KOPT-K1 (cell line): ENCODE data around the gene TMEM132A.

Experiments
- H3K27ac ChIP-seq: fragments of 200-600 bp; sonication (generic); 2 replicates; pipeline ENCODE4 v1.5.1; 2016; ENCODE audit warnings: antibody characterized with exemption, mild to moderate bottlenecking, low read depth, low read length; ENCODE audit not compliant: poor library complexity, severe bottlenecking
- H3K36me3 ChIP-seq: fragments of 200-600 bp; sonication (generic); 2 replicates; pipeline ENCODE4 v1.5.1; 2017; ENCODE audit warnings: antibody characterized with exemption, mild to moderate bottlenecking, low read length, moderate library complexity; ENCODE audit not compliant: insufficient read depth
- H3K9me3 ChIP-seq: fragments of 200-600 bp; sonication (generic); 2 replicates; pipeline ENCODE4 v1.5.1; 2017; ENCODE audit warnings: antibody characterized with exemption, low read length, mild to moderate bottlenecking; ENCODE audit not compliant: insufficient read depth, poor library complexity, severe bottlenecking

Gene TMEM132A

DNA sequence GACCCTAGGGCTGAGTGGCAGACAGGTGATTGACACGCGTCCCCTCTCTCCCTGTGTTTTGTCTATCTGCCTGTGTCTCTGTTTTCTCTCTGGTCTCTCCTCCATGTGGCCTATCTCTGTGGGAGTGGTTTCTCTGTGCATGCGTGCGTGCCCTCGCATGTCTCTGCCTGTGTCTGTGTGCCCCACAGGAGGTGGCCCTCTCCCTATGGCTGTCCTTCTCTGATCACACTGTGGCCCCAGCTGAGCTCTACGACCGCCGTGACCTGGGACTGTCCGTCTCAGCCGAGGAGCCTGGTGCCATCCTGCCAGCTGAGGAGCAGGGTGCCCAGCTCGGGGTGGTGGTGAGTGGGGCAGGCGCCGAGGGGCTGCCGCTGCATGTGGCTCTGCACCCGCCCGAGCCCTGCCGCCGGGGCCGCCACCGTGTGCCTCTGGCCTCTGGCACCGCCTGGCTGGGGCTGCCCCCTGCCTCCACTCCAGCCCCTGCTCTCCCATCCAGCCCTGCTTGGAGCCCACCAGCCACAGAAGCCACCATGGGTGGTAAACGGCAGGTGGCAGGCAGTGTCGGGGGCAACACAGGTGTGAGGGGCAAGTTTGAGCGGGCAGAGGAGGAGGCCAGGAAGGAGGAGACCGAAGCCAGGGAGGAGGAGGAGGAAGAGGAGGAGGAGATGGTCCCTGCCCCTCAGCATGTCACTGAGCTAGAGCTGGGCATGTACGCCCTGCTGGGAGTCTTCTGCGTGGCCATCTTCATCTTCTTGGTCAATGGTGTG lies 11.6 kb downstream of the TMEM132A start:
- H3K27ac ChIP-seq = no peak overlapping the region
- no peaks in the 10 kb centered on the region for H3K9me3 ChIP-seq
- no peaks in the 10 kb centered on the region for H3K36me3 ChIP-seq

DNA sequence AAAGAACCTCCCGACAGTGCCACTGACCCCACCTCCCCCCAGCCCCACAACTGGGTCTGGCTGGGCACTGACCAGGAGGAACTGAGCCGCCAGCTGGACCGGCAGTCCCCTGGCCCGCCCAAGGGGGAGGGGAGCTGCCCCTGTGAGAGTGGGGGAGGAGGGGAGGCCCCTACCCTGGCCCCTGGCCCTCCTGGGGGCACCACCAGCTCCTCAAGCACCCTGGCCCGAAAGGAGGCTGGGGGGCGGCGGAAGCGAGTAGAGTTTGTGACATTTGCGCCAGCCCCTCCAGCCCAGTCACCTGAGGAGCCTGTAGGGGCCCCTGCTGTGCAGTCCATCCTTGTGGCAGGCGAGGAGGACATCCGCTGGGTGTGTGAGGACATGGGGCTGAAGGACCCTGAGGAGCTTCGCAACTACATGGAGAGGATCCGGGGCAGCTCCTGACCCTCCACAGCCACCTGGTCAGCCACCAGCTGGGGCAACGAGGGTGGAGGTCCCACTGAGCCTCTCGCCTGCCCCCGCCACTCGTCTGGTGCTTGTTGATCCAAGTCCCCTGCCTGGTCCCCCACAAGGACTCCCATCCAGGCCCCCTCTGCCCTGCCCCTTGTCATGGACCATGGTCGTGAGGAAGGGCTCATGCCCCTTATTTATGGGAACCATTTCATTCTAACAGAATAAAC lies 12.3 kb downstream of the TMEM132A start:
- no peaks in the 10 kb centered on the region for H3K9me3 ChIP-seq
- no peak overlapping the region for H3K27ac ChIP-seq
- no peaks in the 10 kb centered on the region for H3K36me3 ChIP-seq

DNA sequence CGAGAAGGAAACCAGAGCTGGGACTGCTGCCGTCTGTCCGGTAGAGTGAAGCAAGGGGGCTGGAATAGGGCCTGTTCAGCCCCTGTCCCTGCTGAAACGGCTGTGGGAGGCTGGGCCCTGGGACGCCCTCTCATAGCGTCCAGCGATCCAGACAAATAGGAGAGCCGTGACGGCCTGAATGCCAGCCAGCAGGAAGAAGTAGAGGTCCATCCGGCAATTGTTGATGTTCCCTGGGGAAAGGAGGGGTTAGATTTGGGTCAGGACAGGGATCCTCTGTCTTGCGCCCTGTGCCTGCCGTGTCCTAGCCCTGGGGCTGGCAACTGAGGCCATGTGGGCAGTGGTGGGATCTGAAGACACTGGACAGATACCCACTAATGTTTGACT lies 12.9 kb downstream of the TMEM132A start:
- H3K9me3 ChIP-seq = no peaks in the 10 kb centered on the region
- H3K36me3 ChIP-seq = no peaks in the 10 kb centered on the region
- H3K27ac ChIP-seq = no peak overlapping the region

DNA sequence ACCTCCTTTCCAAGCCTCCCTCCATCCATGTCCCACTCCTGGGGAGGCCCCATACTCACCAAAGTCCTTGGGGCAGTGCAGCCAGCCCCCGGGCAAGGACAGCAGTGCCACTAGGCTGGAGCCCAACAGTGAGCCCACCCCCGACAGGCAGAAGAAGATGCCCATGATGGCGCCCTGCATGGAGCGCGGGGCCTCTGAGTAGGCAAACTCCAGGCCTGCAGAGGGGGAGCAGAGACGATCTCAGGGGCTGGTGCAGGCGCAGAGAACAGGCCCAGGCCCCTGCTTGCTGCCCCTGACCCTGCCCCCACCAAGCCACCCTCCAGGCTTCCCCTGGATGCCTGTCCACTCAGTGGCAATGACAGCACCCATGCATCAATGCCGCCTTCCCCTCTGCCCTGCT lies 13.6 kb downstream of the TMEM132A start:
- no peak overlapping the region for H3K27ac ChIP-seq
- H3K36me3 ChIP-seq = no peaks in the 10 kb centered on the region
- no peaks in the 10 kb centered on the region for H3K9me3 ChIP-seq

DNA sequence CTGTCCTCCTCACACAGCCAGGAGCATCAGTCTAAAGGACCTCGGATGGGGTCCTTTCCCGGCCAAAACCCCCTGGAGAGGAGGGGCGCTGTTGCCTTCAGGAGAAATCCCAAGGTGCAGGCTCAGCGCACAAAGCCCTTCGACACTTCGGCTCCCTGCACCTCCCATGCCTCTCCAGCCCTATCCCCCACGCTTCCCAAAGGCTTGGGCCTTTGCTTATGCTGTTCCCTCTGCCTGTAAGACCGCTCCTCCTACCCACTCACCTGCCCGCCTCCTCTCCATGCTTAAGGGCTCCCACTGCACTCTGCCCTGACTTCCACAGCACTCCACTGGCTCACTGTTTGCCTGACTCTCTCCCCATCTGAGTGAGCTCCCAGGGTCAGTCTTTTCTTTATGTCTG lies 14.2 kb downstream of the TMEM132A start:
- no peaks in the 10 kb centered on the region for H3K36me3 ChIP-seq
- no peaks in the 10 kb centered on the region for H3K9me3 ChIP-seq
- H3K27ac ChIP-seq = no peak overlapping the region

DNA sequence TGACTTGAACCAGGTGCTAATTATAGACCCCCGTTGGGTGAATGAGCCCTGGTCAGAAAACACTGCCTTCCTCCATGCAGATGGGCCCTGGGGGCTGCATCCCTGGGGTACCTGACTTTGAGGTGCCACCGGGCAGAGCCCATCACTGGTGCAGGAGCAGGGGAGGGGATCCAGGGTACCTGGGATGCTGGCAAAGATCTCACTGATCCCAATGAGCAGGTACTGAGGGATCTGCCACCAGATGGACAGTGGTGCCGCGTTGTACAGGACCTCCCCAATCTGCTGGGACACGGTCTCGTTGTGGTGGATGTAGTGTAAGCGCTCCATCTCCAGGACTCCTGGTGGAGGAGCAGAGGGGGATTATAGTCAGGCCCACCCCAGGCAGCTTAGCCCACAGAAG lies 15.0 kb downstream of the TMEM132A start:
- Histone ChIP-seq H3K36me3 (no peaks in the 10 kb centered on the region), H3K9me3 (no peaks in the 10 kb centered on the region)

DNA sequence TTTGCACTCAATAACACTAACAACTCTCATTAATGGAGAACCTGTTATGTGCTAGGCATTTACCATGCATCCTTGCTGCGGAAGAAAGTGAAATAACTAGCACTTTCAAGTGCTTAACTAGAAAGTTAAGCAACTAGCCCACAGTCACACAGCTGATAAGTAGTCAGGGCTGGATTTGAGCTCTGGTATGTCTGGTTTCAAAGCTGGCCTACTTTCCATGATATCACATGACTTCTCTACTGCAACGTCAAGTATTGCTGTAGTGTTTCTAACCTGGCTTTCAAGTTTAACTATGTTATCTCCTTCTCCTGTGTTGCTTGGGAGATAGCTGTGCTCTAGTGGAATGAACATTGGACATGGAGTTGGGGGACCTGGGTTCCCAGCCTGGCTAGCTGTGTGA lies 15.6 kb downstream of the TMEM132A start:
- no peak overlapping the region for H3K27ac ChIP-seq
- H3K36me3 ChIP-seq = no peaks in the 10 kb centered on the region
- no peaks in the 10 kb centered on the region for H3K9me3 ChIP-seq

More for the DNA sequence above, 15.0 kb downstream of the TMEM132A start:
- H3K27ac ChIP-seq = no peak overlapping the region

DNA sequence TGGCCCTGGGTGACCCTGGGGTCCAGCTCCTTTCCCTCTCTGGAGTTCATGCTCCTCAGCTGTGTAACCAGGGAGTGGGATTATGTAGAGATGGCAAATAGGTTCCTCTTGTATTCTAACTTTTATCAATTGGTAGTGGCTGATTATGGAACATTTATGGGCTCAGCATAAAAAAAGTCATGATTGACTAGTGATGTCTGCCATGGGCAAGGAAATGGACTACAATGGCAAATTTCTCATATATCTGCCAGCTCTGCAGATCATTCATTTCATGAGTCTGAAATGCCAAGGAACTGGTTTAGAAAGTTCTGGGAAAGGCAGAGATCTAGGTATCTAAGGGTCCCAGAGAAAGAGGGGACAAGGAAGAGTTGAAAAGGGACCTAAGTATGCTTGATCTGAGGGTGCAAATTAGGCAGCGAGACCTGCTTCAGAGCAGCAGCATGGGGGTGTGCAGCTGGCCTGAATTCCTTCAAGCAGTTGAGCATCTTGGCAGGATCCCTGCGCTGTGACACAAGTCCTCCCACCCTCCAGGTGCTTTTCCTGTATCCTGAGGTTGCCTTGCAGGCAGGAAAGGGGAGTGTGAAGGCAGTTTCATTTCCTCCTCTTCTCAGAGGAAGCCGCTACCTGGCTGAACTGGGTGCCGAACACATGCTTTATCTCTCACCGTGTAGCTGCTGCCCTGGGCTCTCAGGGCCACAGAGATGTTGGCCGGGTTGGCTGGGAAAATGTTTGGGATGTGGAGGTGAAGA lies 17.3 kb downstream of the TMEM132A start:
- Histone ChIP-seq H3K9me3 (no peaks in the 10 kb centered on the region), H3K27ac (no peak overlapping the region), H3K36me3 (no peaks in the 10 kb centered on the region)

DNA sequence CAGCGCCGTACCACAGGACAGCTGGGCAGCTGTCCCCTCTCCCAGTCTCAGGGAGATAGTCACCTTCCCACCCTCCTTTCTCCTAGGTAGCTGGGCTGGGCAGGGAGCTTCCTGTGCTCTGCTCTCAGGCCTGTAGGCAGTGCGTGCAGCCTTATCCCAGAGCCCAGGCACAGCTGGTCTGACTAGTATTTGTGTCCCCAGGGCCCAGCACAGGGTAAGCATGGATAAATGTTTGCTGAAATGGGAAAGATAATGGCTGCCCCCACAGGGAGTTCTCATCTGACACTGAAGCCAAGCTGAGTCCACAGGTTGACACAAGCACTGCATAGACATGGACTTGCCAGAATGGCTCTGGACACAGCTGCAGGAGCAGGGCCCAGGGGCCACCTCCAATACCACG lies 18.0 kb downstream of the TMEM132A start:
- Histone ChIP-seq H3K27ac (no peak overlapping the region), H3K36me3 (no peaks in the 10 kb centered on the region), H3K9me3 (no peaks in the 10 kb centered on the region)

DNA sequence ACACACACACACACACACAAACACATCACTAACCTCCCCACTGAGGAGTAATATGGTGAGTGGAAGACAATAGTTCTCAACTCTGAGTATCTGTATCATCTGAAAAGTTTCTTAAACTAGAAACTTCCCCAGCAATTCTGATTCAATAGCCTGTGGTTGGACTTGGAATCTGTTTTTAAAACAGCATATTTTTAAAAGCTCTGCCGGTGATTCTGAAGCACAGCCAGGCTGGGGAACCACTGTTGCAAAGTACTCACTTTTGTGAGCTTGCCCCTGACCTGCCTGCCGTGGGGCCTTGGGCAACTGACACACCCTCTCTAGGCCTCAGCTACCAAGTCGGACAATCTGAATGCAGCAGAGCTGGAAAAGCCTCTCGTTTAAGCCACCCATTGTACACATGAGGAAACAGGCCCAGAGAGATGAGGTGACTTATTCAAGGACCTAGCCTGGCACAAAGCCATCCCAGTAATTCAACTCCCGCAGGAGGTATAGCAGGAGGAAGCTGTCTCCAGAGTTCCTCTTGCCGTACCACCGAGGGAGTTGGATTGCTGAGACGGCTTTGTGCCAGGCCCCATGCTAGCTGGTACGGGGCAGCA lies 18.8 kb downstream of the TMEM132A start:
- H3K9me3 ChIP-seq = no peaks in the 10 kb centered on the region
- no peak overlapping the region for H3K27ac ChIP-seq
- no peaks in the 10 kb centered on the region for H3K36me3 ChIP-seq

DNA sequence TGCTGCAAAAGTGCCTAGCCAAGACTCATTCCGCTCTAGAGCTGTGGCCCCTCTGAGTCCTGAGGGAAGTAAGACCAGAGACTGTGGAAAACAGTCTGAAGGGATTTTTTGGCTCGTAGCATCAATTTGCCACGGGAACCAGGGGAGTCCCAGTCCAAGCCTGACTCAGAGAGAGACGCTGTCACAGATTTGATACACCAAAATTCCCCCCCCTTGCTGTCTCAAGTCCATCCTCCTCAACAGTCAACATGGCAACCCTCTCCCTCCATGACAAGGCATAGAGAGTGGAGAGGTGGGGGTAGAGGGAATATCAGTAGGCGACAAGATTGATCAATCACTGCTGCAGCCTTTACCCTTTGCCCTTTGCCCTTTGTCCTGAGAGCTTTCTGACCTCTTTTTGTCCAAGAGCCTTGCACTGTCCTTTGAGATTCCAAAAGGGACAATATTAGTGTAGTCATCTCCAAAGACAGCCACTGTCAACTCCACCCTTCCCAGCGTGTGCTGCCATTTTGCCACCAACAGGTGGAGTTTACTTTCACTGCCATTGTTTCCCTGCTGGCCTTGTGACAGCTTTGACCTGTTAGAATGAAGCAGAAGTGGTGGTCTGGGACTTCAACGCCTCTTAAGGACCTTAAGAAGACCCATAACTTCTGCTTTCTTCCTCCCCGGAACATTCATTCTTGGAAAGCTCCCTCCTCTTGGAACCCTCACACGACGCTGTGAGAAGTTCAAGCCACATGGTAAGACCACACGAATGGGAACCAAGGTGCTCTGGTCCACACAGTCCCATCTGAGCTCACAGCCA lies 20.4 kb downstream of the TMEM132A start:
- Histone ChIP-seq H3K9me3 (no peaks in the 10 kb centered on the region), H3K36me3 (no peaks in the 10 kb centered on the region), H3K27ac (no peak overlapping the region)

DNA sequence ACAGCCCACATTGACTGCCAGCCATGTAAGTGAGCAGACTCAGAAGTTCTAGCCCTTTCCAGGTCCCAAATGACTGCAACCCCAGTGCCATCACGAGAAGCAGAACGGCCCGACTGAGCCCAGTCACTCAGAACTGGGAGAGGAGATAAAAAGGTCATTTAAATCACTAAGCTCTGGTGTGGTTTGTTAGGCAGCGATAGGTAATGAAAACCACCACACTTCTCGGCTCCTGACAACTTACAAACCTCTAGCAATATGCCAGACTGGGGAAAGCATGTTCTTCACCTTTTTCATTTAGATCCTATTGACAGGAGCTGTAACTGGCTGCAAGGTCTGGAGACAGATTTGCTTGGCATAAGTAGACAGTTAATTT lies 21.0 kb downstream of the TMEM132A start:
- H3K9me3 ChIP-seq = no peaks in the 10 kb centered on the region
- no peaks in the 10 kb centered on the region for H3K36me3 ChIP-seq
- no peak overlapping the region for H3K27ac ChIP-seq

DNA sequence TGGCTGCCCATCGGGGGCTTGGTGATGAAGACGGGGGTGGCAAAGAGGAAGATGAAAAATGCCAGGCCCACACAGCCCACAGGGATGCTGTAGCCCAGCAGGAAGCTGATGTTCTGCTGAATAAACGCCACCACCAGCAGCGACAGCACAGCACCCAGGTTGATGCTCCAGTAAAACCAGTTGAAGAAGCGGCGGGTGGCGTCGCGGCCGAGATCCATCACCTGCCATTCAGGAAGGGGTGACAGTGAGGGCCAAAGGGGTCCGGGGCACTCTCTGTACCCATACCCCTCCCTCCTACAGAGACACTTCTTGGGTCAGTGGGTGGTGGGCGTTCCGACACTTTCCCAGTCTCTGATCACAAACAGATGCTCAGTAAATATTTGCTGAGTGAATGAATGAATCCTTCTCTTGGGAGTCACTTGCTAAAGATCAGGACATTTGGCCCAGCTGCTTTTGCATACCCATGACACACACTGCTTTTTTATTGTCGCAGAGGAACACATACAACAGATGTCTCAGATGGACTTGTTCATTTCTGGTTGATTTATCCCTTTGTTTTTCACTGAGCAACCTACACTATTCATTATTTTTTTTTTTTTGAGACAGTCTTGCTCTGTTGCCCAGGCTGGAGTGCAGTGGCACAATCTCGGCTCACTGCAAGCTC lies 22.5 kb downstream of the TMEM132A start:
- Histone ChIP-seq H3K36me3 (no peaks in the 10 kb centered on the region), H3K27ac (no peak overlapping the region)

DNA sequence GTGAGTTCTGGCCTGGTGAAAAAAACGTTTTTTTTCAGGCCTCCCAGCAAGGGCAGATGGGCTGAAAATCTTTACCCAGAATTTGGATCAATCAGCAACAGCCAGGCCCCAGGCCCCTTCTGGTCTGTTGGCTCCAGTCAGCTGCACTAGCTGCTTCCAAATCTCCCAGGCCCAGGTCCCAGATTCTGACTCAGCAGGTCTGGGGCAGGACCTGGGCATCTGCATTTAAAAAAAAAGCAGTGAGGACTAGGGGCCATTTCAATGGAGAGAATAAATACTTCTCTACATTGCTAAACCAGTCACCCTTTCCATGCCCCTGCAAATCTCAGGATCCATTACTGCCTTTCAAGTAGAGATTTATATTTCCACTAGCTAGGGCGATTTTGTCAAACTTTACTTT lies 23.4 kb downstream of the TMEM132A start:
- H3K27ac ChIP-seq = no peak overlapping the region
- H3K36me3 ChIP-seq = no peaks in the 10 kb centered on the region
- H3K9me3 ChIP-seq = no peaks in the 10 kb centered on the region

More for the DNA sequence above, 22.5 kb downstream of the TMEM132A start:
- H3K9me3 ChIP-seq = no peaks in the 10 kb centered on the region
